GM21737 (cell line): ENCODE data around the gene RPL35.

Source experiments
- ATAC-seq: cut with Tn5 transposase; IDR thresholded peaks from one replicate; pipeline ENCODE4 v1.9.1; 2021; ENCODE audit warnings: mild to moderate bottlenecking, moderate library complexity; ENCODE audit not compliant: unreplicated experiment

Gene RPL35

GRCh38 chr9:124828489-124829333 lies 33.0 kb downstream of the RPL35 start:
- no peak for ATAC-seq

- ATAC-seq = no peak
Observed at GRCh38 chr9:124820698-124821623, 40.8 kb downstream of the RPL35 start.

DNA sequence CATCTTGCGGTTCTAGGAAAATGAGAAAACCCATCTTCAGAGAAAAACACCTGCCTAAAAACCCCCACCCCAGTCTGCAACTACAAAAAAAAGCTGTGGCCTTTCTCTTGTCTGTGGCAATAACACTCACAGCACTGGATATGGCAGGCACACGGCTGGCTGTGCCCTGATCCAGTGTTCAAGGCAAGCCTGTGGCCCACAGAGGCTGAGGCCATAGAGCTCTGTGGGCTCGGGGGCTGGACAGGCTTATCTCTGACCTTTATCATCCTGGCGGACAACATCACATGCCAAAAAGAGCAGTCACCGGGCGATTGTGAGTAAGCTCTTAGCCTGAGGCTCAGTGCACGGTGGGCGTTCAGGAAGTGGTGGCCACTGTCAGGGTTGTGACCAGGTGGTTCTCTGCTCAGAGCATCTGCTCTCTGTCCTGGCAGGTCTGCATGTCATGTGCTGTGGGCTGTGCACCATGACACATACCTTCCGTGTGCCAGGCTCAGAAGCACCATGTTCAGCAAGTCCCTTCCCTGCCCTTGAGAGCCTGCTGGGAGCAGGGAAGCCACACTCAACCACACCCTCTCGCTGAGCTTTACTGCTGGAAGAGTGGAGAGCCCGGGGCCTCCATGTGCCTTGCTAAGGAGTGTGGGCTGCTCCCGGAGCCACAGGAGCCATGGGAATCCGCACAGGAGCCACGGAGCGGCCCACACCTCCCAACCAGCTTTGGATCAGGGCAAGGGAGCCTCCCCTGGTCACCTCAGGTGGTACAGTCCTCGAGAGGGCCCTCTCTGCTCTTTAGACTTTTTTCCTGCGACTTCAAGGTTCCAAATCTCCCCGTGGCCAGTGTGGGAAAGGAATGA lies 43.1 kb downstream of the RPL35 start:
- ATAC-seq = no peak

DNA sequence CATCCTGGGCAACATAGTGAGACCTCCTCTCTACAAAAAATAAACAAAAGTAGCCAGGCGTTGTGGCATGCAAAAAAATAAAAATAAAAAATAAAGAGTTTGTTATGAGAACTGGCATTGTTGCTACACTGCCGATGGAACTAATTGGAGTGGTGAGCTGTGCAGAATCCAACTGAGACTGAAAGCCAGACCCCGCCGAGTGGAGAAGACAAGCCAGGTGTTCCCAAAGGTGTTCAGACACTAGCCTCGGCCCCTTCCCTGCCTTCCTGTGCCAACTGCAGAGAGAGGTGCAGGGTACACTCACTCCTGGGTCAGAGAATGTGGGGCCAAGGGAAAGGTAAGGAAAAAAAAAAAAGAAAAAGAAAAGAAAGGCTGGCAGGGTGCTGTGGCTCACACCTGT lies 46.2 kb downstream of the RPL35 start:
- no peak for ATAC-seq

- no peak for ATAC-seq
Observed at GRCh38 chr9:124814164-124814535, 47.6 kb downstream of the RPL35 start.

DNA sequence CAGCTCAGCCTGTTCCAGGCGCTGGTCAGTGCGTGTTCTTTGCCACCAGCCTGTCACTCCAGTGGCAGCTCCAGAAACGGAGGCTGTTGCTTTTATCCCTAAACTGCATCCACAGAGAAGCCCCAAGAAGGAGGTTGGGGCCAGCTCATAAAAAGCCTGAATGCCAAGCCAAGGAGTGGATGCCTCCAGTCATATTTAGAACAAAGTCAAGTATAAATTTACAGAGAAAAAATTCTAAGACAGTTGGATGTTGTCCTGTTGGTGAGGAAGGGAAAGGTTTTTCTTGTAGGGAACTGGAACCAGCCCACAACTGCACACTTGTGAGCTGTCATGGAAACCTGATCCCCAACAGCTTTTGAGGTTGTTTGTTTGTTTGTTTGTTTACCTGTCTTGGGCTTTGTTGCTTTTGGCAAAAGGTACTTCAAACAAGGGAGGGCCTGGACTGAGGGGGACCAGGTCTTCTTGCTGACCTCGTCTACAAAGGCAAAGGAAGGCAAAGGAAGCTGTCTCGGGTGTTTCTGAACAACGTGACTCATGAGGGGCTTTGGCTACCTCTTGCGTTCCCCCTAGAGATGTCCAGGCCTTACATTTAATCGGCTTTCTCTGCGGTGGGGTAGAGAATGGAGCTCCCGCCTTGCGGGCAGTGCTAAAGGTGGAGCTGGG lies 48.1 kb downstream of the RPL35 start:
- no peak for ATAC-seq

DNA sequence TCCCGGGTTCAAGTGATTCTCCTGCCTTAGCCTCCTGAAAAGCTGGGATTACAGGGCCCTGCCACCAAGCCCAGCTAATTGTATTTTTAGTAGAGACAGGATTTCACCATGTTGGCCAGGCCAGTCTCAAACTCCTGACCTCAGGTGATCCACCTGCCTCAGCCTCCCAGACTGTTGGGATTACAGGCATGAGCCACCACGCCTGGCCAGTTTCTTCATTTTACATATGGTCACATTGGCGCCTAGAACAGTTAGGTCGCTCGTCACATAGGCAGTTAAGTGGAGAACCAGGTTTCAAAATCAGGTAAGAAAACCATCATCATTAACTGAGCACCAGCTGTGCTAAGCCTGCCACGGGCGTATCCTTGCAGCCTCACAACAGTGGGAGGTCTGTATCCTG lies 48.7 kb downstream of the RPL35 start:
- ATAC-seq = no peak

DNA sequence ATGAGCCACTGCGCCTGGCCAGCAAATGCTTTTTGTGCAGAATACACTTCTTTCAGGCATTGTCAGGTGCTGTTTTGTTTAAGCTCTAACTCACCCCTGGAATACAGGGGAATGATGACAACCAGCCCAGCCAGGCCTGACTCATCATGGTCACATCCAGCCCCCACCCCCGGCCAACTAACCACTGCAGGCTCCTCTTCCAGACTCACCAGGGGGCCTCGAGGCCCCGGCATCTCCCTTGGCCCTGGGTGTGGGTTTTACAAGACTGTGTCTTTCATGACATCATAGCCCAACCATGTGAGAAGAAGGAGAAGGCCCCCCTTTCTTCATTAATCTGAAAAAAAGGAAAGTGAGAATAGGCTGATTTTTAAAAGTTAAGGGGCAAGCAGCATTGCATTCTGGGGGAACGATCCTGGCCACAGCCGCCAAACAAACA lies 49.3 kb downstream of the RPL35 start:
- no peak for ATAC-seq

- ATAC-seq = no peak
Observed at GRCh38 chr9:124810663-124811355, 50.9 kb downstream of the RPL35 start.

DNA sequence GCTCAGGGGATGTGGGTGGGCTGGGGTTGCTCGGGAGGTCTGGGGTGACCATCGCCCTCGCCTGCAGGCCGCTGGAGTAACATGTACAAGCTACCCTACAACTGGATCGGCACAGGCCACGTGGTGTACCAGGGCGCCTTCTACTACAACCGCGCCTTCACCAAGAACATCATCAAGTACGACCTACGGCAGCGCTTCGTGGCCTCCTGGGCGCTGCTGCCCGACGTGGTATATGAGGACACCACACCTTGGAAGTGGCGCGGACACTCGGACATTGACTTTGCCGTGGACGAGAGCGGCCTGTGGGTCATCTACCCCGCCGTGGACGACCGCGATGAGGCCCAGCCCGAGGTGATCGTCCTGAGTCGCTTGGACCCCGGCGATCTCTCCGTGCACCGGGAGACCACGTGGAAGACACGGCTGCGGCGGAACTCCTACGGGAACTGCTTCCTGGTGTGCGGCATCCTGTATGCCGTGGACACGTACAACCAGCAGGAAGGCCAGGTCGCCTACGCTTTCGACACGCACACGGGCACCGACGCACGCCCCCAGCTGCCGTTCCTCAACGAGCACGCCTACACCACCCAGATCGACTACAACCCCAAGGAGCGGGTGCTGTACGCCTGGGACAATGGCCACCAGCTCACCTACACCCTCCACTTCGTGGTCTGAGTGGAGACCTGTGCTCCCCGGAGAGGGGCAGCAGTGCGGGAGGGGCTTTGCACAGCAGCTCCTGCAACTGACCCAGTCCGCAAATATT lies 51.8 kb downstream of the RPL35 start:
- ATAC-seq = no peak

DNA sequence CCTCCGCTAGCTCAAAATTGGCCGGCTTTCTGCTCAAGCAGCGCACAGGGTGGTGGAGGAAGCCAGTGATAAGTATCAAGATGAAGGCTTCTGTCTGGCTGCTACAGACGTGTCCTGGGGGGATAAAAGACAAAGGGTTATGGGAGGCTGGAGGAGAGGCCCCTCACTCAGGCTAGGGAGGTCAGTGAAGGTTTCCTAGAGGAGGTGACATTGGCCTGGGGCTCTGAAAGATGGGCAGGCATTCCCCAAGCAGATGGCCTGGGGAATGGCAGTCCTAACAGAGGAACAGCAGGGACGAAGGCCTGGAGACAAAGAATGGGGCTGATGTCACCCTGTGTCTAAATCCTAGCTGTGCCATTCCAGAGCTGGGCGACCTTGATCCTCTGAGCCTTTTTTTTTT lies 52.5 kb downstream of the RPL35 start:
- ATAC-seq = no peak

GRCh38 chr9:124808246-124808956 lies 53.4 kb downstream of the RPL35 start:
- no peak for ATAC-seq
